Measurements from ENCODE around the gene KRT79.

Gene KRT79

DNA sequence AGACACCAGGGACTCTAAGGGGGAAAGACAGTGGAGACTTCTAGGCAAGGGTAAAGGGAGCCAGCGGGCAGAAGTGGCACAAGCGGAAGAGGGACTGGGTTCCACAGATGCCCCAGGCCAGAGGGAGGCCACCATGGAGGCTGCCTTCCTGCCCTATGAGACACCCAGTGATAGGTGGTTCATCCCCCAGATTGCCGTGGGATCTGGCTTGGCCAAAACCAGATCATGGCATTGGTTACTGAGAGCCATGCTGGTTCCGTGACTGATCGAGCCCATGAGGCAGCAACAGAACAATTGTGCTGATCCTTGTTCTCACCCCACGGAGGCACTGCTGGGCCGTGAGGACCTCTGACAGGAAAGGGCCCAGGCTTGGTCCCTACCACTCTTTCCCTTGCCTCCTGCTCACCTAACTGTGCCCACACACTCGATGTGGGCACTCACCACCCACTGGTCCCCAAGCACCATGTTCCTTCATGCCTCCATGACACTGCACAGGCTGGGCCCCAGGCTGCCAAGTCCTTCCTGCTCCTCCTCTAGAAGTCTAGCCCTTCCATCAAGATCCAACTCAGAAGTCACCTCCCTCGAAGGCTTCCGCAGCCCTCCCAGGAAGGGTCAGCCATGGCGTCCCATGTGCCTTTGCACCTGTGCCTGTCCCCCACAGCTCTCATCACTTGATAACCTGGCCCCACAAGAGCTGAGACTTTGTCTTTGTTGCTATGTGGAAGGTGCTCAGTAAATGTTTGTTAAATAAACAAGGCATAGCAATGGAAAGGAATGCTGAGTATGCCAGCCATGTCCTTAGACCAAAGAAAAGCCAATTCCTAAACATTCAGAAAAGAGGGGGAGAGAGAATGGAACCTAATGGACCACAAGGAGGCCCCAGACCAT is 7.3 kb downstream of the KRT79 start:
- Histone ChIP-seq H3K4me3 (ENCODE audit: insufficient read length, low read depth) (no peak overlapping the region), H3K36me3 (ENCODE audit: insufficient read depth, insufficient read length, low read length) (no peaks in the 10 kb centered on the region), H3K9me3 (ENCODE audit: insufficient read depth, low read length) (no peaks in the 10 kb centered on the region; the same call in 1 of the 2 replicates), H3K4me1 (ENCODE audit: insufficient read depth, insufficient read length) (peaks cover 6% of the 10 kb centered on the region), H3K9ac (ENCODE audit: insufficient read length, low read depth) (no peak overlapping the region), H3K27me3 (ENCODE audit: insufficient read depth, insufficient read length) (no peaks in the 10 kb centered on the region)
- DNase-seq (ENCODE audit: low read depth, low spot score) = peak; percentile 46
- no peak for TF ChIP-seq ZNF274 (IDR thresholded peaks at IDR 0.05; ENCODE audit: low read depth, low read length)
- TF ChIP-seq SUZ12 (IDR thresholded peaks at IDR 0.05; ENCODE audit: extremely low read depth, insufficient read depth, insufficient read length) = no peak
- TF ChIP-seq YY1 (IDR thresholded peaks at IDR 0.05; ENCODE audit: insufficient read depth, insufficient read length) = peak; percentile 15

DNA sequence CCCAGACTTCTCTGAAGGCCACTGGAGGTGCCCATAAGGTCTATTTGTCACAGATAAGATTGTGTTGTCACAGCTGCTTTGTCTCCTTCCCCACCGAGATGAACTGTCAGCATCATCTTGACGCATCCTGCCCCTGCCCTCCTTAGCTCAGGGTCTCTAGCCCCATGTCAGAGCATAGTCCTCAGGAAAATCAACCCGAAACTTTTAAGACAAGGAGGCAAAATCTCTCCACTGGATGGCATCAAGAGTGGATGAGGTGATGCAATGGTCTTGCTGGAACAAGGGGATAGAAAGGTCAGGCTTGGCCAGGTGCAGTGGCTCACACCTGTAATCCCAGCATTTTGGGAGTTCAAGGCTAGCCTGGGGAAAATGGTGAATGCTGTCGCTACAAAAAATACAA is 8.2 kb downstream of the KRT79 start:
- no peak for TF ChIP-seq YY1 (IDR thresholded peaks at IDR 0.05; ENCODE audit: insufficient read depth, insufficient read length)
- TF ChIP-seq SUZ12 (IDR thresholded peaks at IDR 0.05; ENCODE audit: extremely low read depth, insufficient read depth, insufficient read length) = no peak
- TF ChIP-seq ZNF274 (IDR thresholded peaks at IDR 0.05; ENCODE audit: low read depth, low read length) = no peak
- Histone ChIP-seq H3K36me3 (ENCODE audit: insufficient read depth, insufficient read length, low read length) (no peaks in the 10 kb centered on the region), H3K4me3 (ENCODE audit: insufficient read length, low read depth) (no peak overlapping the region), H3K4me1 (ENCODE audit: insufficient read depth, insufficient read length) (peaks cover 6% of the 10 kb centered on the region), H3K9me3 (ENCODE audit: insufficient read depth, low read length) (no peaks in the 10 kb centered on the region; the same call in 1 of the 2 replicates), H3K27me3 (ENCODE audit: insufficient read depth, insufficient read length) (no peaks in the 10 kb centered on the region), H3K9ac (ENCODE audit: insufficient read length, low read depth) (no peak overlapping the region)
- no peak for DNase-seq (ENCODE audit: low read depth, low spot score)

DNA sequence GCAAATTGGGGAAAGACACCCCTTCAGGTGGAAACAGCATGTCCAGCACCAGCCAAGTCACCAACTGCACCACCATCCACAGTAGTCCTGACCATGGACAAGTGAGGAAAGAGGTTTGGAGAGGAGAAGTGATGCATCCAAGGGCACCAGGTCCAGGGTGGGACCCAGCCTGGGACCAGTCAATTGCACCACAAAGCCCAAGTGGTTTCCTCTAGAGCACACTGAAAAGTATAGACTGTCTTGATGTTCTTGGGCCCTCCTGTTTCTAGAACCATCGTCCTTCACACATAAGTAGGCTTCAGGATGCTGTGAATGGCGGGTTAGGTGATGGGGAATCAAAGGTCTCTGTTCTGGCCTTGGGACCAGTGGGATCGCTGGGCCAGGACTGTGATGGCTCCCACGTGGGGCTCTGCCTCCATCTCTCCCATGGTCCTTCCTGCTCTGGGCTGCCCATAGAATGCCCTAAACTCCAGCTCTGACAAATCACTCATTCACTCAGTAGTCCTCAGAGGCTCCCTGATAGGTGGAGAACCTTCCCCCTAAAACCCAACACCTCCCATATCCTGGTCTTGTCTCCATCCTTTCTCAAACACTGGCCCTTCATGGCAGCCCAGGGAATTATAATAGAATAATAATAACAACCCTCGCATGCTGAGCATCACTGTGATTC is 9.2 kb downstream of the KRT79 start:
- DNase-seq (ENCODE audit: low read depth, low spot score) = no peak
- H3K9me3 ChIP-seq (ENCODE audit: insufficient read depth, low read length) = no peaks in the 10 kb centered on the region; the same call in 1 of the 2 replicates
- no peaks in the 10 kb centered on the region for H3K36me3 ChIP-seq (ENCODE audit: insufficient read depth, insufficient read length, low read length)
- no peaks in the 10 kb centered on the region for H3K27me3 ChIP-seq (ENCODE audit: insufficient read depth, insufficient read length)
- H3K4me3 ChIP-seq (ENCODE audit: insufficient read length, low read depth) = no peak overlapping the region
- no peak overlapping the region for H3K9ac ChIP-seq (ENCODE audit: insufficient read length, low read depth)
- TF ChIP-seq ZNF274 (IDR thresholded peaks at IDR 0.05; ENCODE audit: low read depth, low read length) = no peak
- TF ChIP-seq SUZ12 (IDR thresholded peaks at IDR 0.05; ENCODE audit: extremely low read depth, insufficient read depth, insufficient read length) = no peak
- no peak for TF ChIP-seq YY1 (IDR thresholded peaks at IDR 0.05; ENCODE audit: insufficient read depth, insufficient read length)
- H3K4me1 ChIP-seq (ENCODE audit: insufficient read depth, insufficient read length) = peaks cover 6% of the 10 kb centered on the region

DNA sequence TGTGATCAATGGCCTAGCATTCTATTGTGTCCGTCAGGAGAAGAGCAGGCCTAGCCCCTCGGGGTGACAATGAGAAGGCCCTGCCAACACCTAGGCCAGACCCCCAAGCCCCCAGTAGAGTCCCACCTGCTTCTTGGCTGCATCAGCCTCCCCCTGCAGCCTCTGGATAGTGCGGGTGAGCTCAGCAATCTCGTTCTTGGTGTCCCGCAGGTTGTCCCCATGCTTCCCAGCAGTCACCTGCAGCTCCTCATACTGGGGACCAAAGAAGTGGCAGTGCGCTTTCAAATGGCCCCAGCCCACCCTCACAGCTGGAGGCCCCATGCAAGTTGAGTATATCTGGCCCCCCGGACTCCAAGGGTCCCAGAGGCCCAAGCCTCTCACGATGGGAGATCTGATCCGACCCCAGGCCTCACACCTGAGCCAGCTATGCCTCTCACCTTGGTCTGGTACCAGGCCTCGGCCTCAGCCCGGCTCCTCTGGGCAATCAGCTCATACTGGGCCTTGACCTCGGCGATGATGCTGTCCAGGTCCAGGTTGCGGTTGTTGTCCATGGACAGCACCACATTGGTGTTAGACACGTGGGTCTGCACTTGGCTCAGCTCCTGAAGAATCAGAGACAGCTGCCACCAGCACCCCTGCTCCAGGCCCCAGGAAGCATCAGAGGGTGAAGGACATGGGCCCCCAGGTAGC is 10.2 kb downstream of the KRT79 start:
- Histone ChIP-seq H3K4me1 (ENCODE audit: insufficient read depth, insufficient read length) (peaks cover 6% of the 10 kb centered on the region), H3K4me3 (ENCODE audit: insufficient read length, low read depth) (no peak overlapping the region), H3K27me3 (ENCODE audit: insufficient read depth, insufficient read length) (no peaks in the 10 kb centered on the region), H3K9ac (ENCODE audit: insufficient read length, low read depth) (no peak overlapping the region), H3K36me3 (ENCODE audit: insufficient read depth, insufficient read length, low read length) (no peaks in the 10 kb centered on the region), H3K9me3 (ENCODE audit: insufficient read depth, low read length) (no peaks in the 10 kb centered on the region; the same call in 1 of the 2 replicates)
- TF ChIP-seq SUZ12 (IDR thresholded peaks at IDR 0.05; ENCODE audit: extremely low read depth, insufficient read depth, insufficient read length) (no peak), YY1 (IDR thresholded peaks at IDR 0.05; ENCODE audit: insufficient read depth, insufficient read length) (no peak), ZNF274 (IDR thresholded peaks at IDR 0.05; ENCODE audit: low read depth, low read length) (no peak)
- no peak for DNase-seq (ENCODE audit: low read depth, low spot score)

DNA sequence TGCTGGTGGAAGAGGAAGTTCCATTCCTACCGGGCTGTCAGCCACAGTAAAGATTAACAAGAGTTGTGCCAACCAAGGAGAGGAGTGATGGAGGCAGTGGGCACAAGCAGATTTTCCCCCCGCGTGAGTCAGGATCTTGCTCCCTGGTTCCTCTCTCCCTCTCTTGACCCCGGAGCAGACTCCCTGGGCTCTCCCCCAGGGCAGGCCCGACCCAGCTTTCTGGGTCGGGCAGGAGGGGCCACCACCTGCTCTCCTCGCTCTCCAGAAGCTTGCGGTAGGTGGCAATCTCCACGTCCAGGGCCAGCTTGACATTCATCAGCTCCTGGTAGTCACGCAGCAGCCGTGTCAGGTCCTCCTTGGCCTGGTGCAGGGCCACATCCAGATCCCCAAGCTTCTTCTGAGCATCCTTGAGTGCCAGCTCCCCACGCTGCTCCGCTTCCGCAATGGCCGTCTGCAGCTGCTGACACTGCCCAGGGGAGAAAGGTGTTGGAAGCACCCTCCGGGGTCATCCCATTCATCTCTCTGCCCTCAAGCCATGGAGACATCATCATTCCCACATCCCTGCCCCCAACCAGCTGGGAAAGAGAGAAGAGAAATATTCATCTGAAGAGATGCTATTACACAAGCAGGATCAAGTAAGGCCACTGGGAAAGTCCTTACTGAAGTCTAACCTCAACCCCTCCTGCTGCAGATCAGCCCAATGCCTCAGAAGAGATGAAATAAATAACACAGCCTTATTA is 11.2 kb downstream of the KRT79 start:
- Histone ChIP-seq H3K9ac (ENCODE audit: insufficient read length, low read depth) (no peak overlapping the region), H3K9me3 (ENCODE audit: insufficient read depth, low read length) (no peaks in the 10 kb centered on the region; the same call in 1 of the 2 replicates), H3K4me1 (ENCODE audit: insufficient read depth, insufficient read length) (peaks cover 11% of the 10 kb centered on the region), H3K27me3 (ENCODE audit: insufficient read depth, insufficient read length) (no peaks in the 10 kb centered on the region), H3K4me3 (ENCODE audit: insufficient read length, low read depth) (no peak overlapping the region), H3K36me3 (ENCODE audit: insufficient read depth, insufficient read length, low read length) (no peaks in the 10 kb centered on the region)
- no peak for DNase-seq (ENCODE audit: low read depth, low spot score)
- TF ChIP-seq SUZ12 (IDR thresholded peaks at IDR 0.05; ENCODE audit: extremely low read depth, insufficient read depth, insufficient read length) = no peak
- TF ChIP-seq YY1 (IDR thresholded peaks at IDR 0.05; ENCODE audit: insufficient read depth, insufficient read length) = no peak
- TF ChIP-seq ZNF274 (IDR thresholded peaks at IDR 0.05; ENCODE audit: low read depth, low read length) = no peak

DNA sequence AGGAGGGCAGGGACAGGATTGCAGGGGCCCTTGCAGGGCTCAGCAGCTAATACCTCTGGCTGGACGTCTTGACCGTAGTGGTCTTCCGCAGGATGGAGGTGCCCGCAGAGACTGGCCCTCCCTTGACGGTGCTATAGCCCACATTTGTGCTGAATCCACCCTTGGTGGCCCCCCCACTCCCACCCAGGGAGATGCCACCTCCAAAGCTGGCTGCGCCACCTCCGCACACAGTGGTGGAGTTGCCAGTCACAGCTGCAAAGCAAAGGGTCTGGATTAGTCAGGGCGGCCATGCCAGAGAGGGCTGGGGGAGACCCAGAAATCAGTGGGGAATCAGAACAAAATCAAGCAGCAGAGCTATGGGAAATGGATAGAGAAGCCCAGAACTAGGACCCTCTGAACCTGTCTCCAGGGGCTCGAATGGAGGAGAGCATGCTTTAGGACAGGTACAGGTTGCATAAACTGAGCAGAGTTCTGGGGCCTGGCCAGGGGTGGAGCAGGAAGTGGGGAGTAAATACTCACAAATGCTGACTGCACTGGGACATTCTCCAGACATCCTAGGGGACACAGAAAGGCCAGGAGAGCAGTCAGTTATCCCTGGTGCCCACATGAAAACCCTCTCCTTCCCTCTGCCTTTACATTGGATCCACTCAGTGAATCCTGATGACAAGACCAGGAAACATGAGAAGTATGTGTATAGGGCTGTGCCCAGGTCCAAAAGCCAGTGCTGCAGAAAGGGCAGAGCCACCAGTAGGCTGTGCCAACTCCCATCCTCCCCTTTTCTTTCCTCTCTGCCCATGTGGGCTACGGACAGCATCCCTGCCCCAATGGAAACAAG is 12.1 kb downstream of the KRT79 start:
- Histone ChIP-seq H3K9ac (ENCODE audit: insufficient read length, low read depth) (no peak overlapping the region), H3K9me3 (ENCODE audit: insufficient read depth, low read length) (no peaks in the 10 kb centered on the region; the same call in 1 of the 2 replicates), H3K36me3 (ENCODE audit: insufficient read depth, insufficient read length, low read length) (no peaks in the 10 kb centered on the region), H3K4me3 (ENCODE audit: insufficient read length, low read depth) (no peak overlapping the region), H3K27me3 (ENCODE audit: insufficient read depth, insufficient read length) (no peaks in the 10 kb centered on the region), H3K4me1 (ENCODE audit: insufficient read depth, insufficient read length) (peaks cover 10% of the 10 kb centered on the region)
- TF ChIP-seq ZNF274 (IDR thresholded peaks at IDR 0.05; ENCODE audit: low read depth, low read length) (no peak), SUZ12 (IDR thresholded peaks at IDR 0.05; ENCODE audit: extremely low read depth, insufficient read depth, insufficient read length) (no peak), YY1 (IDR thresholded peaks at IDR 0.05; ENCODE audit: insufficient read depth, insufficient read length) (no peak)
- DNase-seq (ENCODE audit: low read depth, low spot score) = no peak
